ENCODE results near the gene FAM8A1.

Gene FAM8A1

DNA sequence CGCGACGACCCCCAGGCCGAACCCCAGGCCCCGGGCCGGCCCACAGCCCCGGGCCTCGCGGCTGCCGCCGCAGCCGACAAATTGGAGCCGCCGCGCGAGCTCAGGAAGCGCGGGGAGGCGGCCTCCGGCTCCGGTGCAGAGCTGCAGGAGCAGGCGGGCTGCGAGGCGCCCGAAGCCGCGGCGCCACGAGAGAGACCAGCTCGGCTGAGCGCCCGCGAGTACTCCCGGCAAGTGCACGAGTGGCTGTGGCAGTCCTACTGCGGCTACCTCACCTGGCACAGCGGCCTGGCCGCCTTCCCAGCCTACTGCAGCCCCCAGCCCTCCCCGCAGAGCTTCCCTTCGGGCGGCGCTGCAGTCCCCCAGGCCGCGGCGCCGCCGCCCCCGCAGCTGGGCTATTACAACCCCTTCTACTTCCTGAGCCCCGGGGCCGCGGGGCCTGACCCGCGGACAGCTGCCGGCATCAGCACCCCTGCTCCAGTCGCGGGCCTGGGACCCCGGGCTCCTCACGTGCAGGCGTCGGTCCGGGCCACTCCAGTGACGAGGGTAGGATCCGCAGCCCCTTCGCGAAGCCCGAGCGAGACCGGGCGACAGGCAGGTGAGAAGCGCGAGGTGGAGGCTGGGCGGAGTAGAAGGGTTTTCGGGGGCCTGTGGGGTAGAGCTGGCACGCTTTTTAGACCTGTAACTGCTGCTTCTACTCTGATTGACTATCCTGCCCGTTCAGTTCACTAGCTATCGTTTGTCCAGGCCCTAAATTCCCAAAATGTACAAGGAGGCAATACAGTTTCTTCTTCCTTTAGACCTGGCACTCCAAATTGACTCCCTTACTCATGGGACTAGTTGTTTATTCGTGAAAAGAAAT, 654 bp downstream of the FAM8A1 start:
- peaks cover 4% of the 10 kb centered on the region for H3K4me1 ChIP-seq (ENCODE audit: control insufficient read depth, insufficient read depth, low read length, poor library complexity, severe bottlenecking)
- peak; percentile 8 to 22 (median 20) for DNase-seq
- H3K36me3 ChIP-seq (ENCODE audit: control insufficient read depth, insufficient read depth, low read length) = peaks cover 4% of the 10 kb centered on the region
- no peaks in the 10 kb centered on the region for H3K27me3 ChIP-seq (replicated peaks; ENCODE audit: control insufficient read depth, insufficient read depth, low read length, poor library complexity, severe bottlenecking)
- H3K4me3 ChIP-seq (ENCODE audit: insufficient read depth, low read depth, low read length, poor library complexity, severe bottlenecking) = peak overlapping the region; percentile 85
- no peaks in the 10 kb centered on the region for H3K9me3 ChIP-seq (ENCODE audit: control insufficient read depth, low read length)
- peak overlapping the region; percentile 87 for H3K27ac ChIP-seq (ENCODE audit: insufficient read depth, low read length, poor library complexity, severe bottlenecking)

DNA sequence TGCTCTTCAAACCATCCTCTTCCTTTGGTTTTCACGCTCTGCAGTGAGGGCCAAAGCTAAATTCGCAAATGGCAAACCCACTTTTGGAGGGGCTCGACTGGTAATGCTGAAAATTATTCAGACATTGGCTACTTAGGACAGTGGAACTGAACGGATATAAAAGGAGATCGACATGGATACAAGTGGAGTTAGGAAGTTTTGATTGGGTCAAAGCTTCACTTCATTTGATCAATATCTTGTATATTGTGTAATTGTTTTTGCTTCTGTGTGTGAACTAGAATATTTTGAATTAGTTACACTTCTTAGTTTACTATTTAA, 1.2 kb downstream of the FAM8A1 start:
- peak overlapping the region; percentile 85 for H3K4me3 ChIP-seq (ENCODE audit: insufficient read depth, low read depth, low read length, poor library complexity, severe bottlenecking)

DNA sequence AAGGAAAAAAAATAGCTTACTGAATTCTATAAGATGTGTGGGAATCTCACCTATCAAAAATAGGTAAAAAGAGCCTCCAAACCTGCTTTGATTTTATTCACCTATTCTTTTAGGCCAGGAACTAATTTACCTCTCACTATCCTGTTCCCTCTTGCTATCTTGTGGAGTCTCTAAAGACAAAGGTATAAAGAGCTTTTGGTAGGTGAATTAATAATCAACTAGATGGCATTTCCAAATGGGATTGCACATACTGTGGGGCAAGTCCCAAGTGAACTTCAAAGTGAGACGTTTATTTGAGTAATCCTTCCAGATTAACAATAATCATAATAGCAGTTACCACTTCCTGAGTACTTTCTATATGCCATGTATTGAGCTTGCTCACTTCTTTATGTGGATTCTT, 2.8 kb downstream of the FAM8A1 start:
- peaks cover 9% of the 10 kb centered on the region for H3K36me3 ChIP-seq (ENCODE audit: control insufficient read depth, insufficient read depth, low read length)
- H3K27ac ChIP-seq (ENCODE audit: insufficient read depth, low read length, poor library complexity, severe bottlenecking) = no peak overlapping the region
- no peaks in the 10 kb centered on the region for H3K9me3 ChIP-seq (ENCODE audit: control insufficient read depth, low read length)
- no peak overlapping the region for H3K4me3 ChIP-seq (ENCODE audit: insufficient read depth, low read depth, low read length, poor library complexity, severe bottlenecking)
- peaks cover 4% of the 10 kb centered on the region for H3K4me1 ChIP-seq (ENCODE audit: control insufficient read depth, insufficient read depth, low read length, poor library complexity, severe bottlenecking)
- H3K27me3 ChIP-seq (replicated peaks; ENCODE audit: control insufficient read depth, insufficient read depth, low read length, poor library complexity, severe bottlenecking) = no peaks in the 10 kb centered on the region
- no peak for DNase-seq

More for the DNA sequence above, 1.2 kb downstream of the FAM8A1 start:
- Histone ChIP-seq H3K27ac (ENCODE audit: insufficient read depth, low read length, poor library complexity, severe bottlenecking) (peak overlapping the region; percentile 87), H3K9me3 (ENCODE audit: control insufficient read depth, low read length) (no peaks in the 10 kb centered on the region), H3K27me3 (replicated peaks; ENCODE audit: control insufficient read depth, insufficient read depth, low read length, poor library complexity, severe bottlenecking) (no peaks in the 10 kb centered on the region), H3K4me1 (ENCODE audit: control insufficient read depth, insufficient read depth, low read length, poor library complexity, severe bottlenecking) (peaks cover 4% of the 10 kb centered on the region), H3K36me3 (ENCODE audit: control insufficient read depth, insufficient read depth, low read length) (peaks cover 4% of the 10 kb centered on the region)
- DNase-seq = no peak

GRCh38 chr6:17606606-17607005, 6.5 kb downstream of the FAM8A1 start:
- no peak overlapping the region for H3K27ac ChIP-seq (ENCODE audit: insufficient read depth, low read length, poor library complexity, severe bottlenecking)
- no peaks in the 10 kb centered on the region for H3K27me3 ChIP-seq (replicated peaks; ENCODE audit: control insufficient read depth, insufficient read depth, low read length, poor library complexity, severe bottlenecking)
- H3K4me1 ChIP-seq (ENCODE audit: control insufficient read depth, insufficient read depth, low read length, poor library complexity, severe bottlenecking) = peaks cover 4% of the 10 kb centered on the region
- DNase-seq = no peak
- peaks cover 12% of the 10 kb centered on the region for H3K36me3 ChIP-seq (ENCODE audit: control insufficient read depth, insufficient read depth, low read length)
- H3K9me3 ChIP-seq (ENCODE audit: control insufficient read depth, low read length) = no peaks in the 10 kb centered on the region
- no peak overlapping the region for H3K4me3 ChIP-seq (ENCODE audit: insufficient read depth, low read depth, low read length, poor library complexity, severe bottlenecking)

GRCh38 chr6:17610835-17611234, 10.7 kb downstream of the FAM8A1 start:
- Histone ChIP-seq H3K27me3 (replicated peaks; ENCODE audit: control insufficient read depth, insufficient read depth, low read length, poor library complexity, severe bottlenecking) (no peaks in the 10 kb centered on the region), H3K27ac (ENCODE audit: insufficient read depth, low read length, poor library complexity, severe bottlenecking) (no peak overlapping the region), H3K4me3 (ENCODE audit: insufficient read depth, low read depth, low read length, poor library complexity, severe bottlenecking) (no peak overlapping the region), H3K4me1 (ENCODE audit: control insufficient read depth, insufficient read depth, low read length, poor library complexity, severe bottlenecking) (no peaks in the 10 kb centered on the region), H3K36me3 (ENCODE audit: control insufficient read depth, insufficient read depth, low read length) (peaks cover 16% of the 10 kb centered on the region), H3K9me3 (ENCODE audit: control insufficient read depth, low read length) (no peaks in the 10 kb centered on the region)
- DNase-seq = no peak

- no peak overlapping the region for H3K27ac ChIP-seq (ENCODE audit: insufficient read depth, low read length, poor library complexity, severe bottlenecking)
- H3K9me3 ChIP-seq (ENCODE audit: control insufficient read depth, low read length) = no peaks in the 10 kb centered on the region
- no peak for DNase-seq
- H3K27me3 ChIP-seq (replicated peaks; ENCODE audit: control insufficient read depth, insufficient read depth, low read length, poor library complexity, severe bottlenecking) = no peaks in the 10 kb centered on the region
- H3K4me3 ChIP-seq (ENCODE audit: insufficient read depth, low read depth, low read length, poor library complexity, severe bottlenecking) = no peak overlapping the region
- no peaks in the 10 kb centered on the region for H3K4me1 ChIP-seq (ENCODE audit: control insufficient read depth, insufficient read depth, low read length, poor library complexity, severe bottlenecking)
- H3K36me3 ChIP-seq (ENCODE audit: control insufficient read depth, insufficient read depth, low read length) = peaks cover 25% of the 10 kb centered on the region
These were observed 11.9 kb downstream of the FAM8A1 start for GRCh38 chr6:17612048-17612447.

- DNase-seq = no peak
- no peak overlapping the region for H3K27ac ChIP-seq (ENCODE audit: insufficient read depth, low read length, poor library complexity, severe bottlenecking)
- no peaks in the 10 kb centered on the region for H3K27me3 ChIP-seq (replicated peaks; ENCODE audit: control insufficient read depth, insufficient read depth, low read length, poor library complexity, severe bottlenecking)
- no peaks in the 10 kb centered on the region for H3K9me3 ChIP-seq (ENCODE audit: control insufficient read depth, low read length)
- peaks cover 38% of the 10 kb centered on the region for H3K36me3 ChIP-seq (ENCODE audit: control insufficient read depth, insufficient read depth, low read length)
- no peaks in the 10 kb centered on the region for H3K4me1 ChIP-seq (ENCODE audit: control insufficient read depth, insufficient read depth, low read length, poor library complexity, severe bottlenecking)
- H3K4me3 ChIP-seq (ENCODE audit: insufficient read depth, low read depth, low read length, poor library complexity, severe bottlenecking) = no peak overlapping the region
These were observed 15.7 kb downstream of the FAM8A1 start for GRCh38 chr6:17615794-17616193.

DNA sequence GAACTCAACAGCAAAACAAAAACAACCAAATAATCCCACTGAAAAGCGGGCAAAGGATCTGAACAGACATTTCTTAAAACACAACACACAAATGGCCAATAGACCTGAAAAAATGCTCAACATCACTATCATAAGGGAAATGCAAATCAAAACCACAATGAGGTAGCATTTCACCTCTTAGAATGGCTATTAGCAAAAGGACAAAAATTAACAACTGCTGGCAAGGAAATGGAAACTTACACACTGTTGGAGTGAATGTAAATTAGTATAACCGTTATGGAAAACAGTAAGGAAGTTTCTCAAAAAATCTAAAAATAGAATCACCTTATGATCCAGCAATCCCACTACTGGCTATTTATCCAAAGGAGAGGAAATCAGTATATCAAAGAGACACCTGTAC, 20.9 kb downstream of the FAM8A1 start:
- no peak overlapping the region for H3K4me3 ChIP-seq (ENCODE audit: insufficient read depth, low read depth, low read length, poor library complexity, severe bottlenecking)
- DNase-seq = no peak
- no peak overlapping the region for H3K27ac ChIP-seq (ENCODE audit: insufficient read depth, low read length, poor library complexity, severe bottlenecking)
- no peaks in the 10 kb centered on the region for H3K27me3 ChIP-seq (replicated peaks; ENCODE audit: control insufficient read depth, insufficient read depth, low read length, poor library complexity, severe bottlenecking)
- H3K9me3 ChIP-seq (ENCODE audit: control insufficient read depth, low read length) = no peaks in the 10 kb centered on the region
- peaks cover 55% of the 10 kb centered on the region for H3K36me3 ChIP-seq (ENCODE audit: control insufficient read depth, insufficient read depth, low read length)
- H3K4me1 ChIP-seq (ENCODE audit: control insufficient read depth, insufficient read depth, low read length, poor library complexity, severe bottlenecking) = no peaks in the 10 kb centered on the region

- Histone ChIP-seq H3K36me3 (ENCODE audit: control insufficient read depth, insufficient read depth, low read length) (peaks cover 47% of the 10 kb centered on the region), H3K27me3 (replicated peaks; ENCODE audit: control insufficient read depth, insufficient read depth, low read length, poor library complexity, severe bottlenecking) (no peaks in the 10 kb centered on the region), H3K9me3 (ENCODE audit: control insufficient read depth, low read length) (no peaks in the 10 kb centered on the region), H3K4me3 (ENCODE audit: insufficient read depth, low read depth, low read length, poor library complexity, severe bottlenecking) (no peak overlapping the region), H3K27ac (ENCODE audit: insufficient read depth, low read length, poor library complexity, severe bottlenecking) (no peak overlapping the region), H3K4me1 (ENCODE audit: control insufficient read depth, insufficient read depth, low read length, poor library complexity, severe bottlenecking) (no peaks in the 10 kb centered on the region)
- DNase-seq = no peak
These were observed 22.0 kb downstream of the FAM8A1 start for GRCh38 chr6:17622144-17622543.

GRCh38 chr6:17624396-17624795, 24.3 kb downstream of the FAM8A1 start:
- H3K9me3 ChIP-seq (ENCODE audit: control insufficient read depth, low read length) = no peaks in the 10 kb centered on the region
- H3K4me1 ChIP-seq (ENCODE audit: control insufficient read depth, insufficient read depth, low read length, poor library complexity, severe bottlenecking) = no peaks in the 10 kb centered on the region
- H3K36me3 ChIP-seq (ENCODE audit: control insufficient read depth, insufficient read depth, low read length) = peaks cover 48% of the 10 kb centered on the region
- no peaks in the 10 kb centered on the region for H3K27me3 ChIP-seq (replicated peaks; ENCODE audit: control insufficient read depth, insufficient read depth, low read length, poor library complexity, severe bottlenecking)
- no peak overlapping the region for H3K27ac ChIP-seq (ENCODE audit: insufficient read depth, low read length, poor library complexity, severe bottlenecking)
- no peak overlapping the region for H3K4me3 ChIP-seq (ENCODE audit: insufficient read depth, low read depth, low read length, poor library complexity, severe bottlenecking)
- no peak for DNase-seq
